Measurements from ENCODE around the gene TSC2. TPM values are rescaled to one million over a fixed set of nuclear protein-coding genes. Genes with fewer than 3 reads are reported as not detected.
"Not testable (repeated sequence)": the region's sequence is repeated elsewhere in the genome, so short reads cannot be mapped to it uniquely, and the experiment has no call there.

TSC2 gene
- total and polyA plus RNA-seq, 2 experiments from 2014 or later = 52.2 to 53.7 TPM

DNA sequence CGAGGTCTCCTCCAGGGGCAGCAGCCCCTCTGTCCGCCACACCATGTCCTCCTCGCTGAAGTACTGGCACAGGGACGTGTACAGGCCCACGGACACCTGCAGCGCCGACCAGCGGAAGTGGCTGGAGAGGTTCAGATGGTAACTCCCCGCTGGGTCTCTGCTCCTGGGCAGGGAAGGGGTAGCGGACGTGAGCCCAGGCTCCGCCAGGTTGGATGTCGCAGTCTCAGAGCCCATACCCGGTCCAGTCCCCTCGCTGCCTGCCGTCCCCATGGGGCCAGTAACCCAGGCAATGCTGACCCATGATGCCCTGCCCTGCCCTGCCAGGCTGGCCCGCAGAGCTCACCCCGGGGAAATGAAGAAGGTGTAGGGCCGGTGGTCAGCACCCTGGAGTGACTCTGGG lies 54.7 kb downstream of the TSC2 start:
- in situ Hi-C loops (cut with MboI) = no loop called here
- Histone ChIP-seq H2AFZ (no peak overlapping the region), H4K20me1 (ENCODE audit: insufficient read depth) (no peaks in the 10 kb centered on the region), H3K4me1 (ENCODE audit: insufficient read depth) (peaks cover 5% of the 10 kb centered on the region; the same call in 1 of the 2 replicates), H3F3A (ENCODE audit: insufficient read depth) (no peaks in the 10 kb centered on the region), H3K27ac (no peak overlapping the region), H3K36me3 (ENCODE audit: low read depth) (peaks cover 10% of the 10 kb centered on the region; the same call in 1 of the 2 replicates), H3K9me3 (ENCODE audit: low read depth) (no peaks in the 10 kb centered on the region), H3K9ac (no peak overlapping the region), H3K79me2 (ENCODE audit: insufficient read depth) (peaks cover 10% of the 10 kb centered on the region), H3K27me3 (replicated peaks; ENCODE audit: insufficient read depth) (no peaks in the 10 kb centered on the region), H3K9me2 (ENCODE audit: insufficient read depth) (no peaks in the 10 kb centered on the region), H3K4me3 (no peak overlapping the region), H3K4me2 (ENCODE audit: unreplicated experiment) (no peak overlapping the region)
- DNase-seq = no peak
- WGBS, 2 experiments (ENCODE audit: low coverage in 1 of 2, low lambda C conversion rate in 2 of 2, missing lambda C conversion rate in 2 of 2) = 96 to 99% methylated on average over 17 of the region's 19 CpGs
- TF ChIP-seq EZH2 (IDR thresholded peaks at IDR 0.05; ENCODE audit: insufficient read depth, poor library complexity, severe bottlenecking) (no peak), EZH2phosphoT487 (IDR thresholded peaks at IDR 0.05; ENCODE audit: insufficient read depth, low read depth) (no peak)

DNA sequence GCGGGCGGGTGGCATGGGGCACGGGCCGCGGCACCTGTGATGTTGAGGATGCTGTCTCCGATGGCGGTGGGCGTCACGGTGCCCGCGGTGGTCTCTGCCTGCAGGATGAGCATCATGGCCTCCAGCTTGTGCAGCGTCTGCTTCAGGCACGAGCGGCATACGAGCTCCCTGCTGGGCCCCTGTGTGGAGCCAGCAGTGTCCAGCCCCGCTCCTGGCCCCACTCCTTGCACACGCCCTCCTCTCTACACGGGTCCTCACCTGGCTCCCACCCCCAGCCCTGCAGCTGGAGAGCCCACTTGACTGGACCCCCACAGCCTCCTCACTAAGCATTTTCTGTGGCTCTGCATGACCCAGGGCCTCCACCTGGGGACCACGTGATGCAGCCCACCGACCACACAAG lies 56.7 kb downstream of the TSC2 start:
- H3K27me3 ChIP-seq (replicated peaks; ENCODE audit: insufficient read depth); H3K27ac ChIP-seq; H3K9ac ChIP-seq; H4K20me1 ChIP-seq (ENCODE audit: insufficient read depth); H3K79me2 ChIP-seq (ENCODE audit: insufficient read depth); H3K4me1 ChIP-seq (ENCODE audit: insufficient read depth); H2AFZ ChIP-seq; in situ Hi-C loops (cut with MboI); DNase-seq; H3F3A ChIP-seq (ENCODE audit: insufficient read depth); H3K9me3 ChIP-seq (ENCODE audit: low read depth); H3K4me3 ChIP-seq; H3K36me3 ChIP-seq (ENCODE audit: low read depth); H3K9me2 ChIP-seq (ENCODE audit: insufficient read depth); H3K4me2 ChIP-seq (ENCODE audit: unreplicated experiment): not testable (repeated sequence)
- WGBS, 2 experiments (ENCODE audit: low coverage in 1 of 2, low lambda C conversion rate in 2 of 2, missing lambda C conversion rate in 2 of 2) = 68 to 91% methylated on average over 2 to 20 of the region's 20 CpGs

DNA sequence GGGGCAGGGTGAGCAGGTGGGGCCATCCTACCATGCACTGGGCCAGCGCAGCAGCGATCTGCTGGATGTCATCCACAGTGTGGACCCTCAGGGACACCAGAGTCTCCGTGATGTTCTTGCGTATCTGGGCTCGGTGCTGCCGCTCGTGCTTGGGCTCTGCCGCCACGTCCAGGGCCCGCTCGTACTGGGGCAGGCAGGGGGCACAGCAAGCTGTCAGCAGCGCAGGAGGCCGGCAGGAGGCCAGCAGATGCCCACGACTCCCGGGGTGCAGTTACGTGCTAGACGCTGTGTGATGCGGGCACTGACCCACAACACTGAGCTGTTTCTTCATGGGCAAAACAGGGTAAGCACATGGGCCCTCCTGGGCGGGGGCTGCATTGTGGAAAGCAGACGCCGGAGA lies 57.5 kb downstream of the TSC2 start:
- in situ Hi-C loops (cut with MboI); H2AFZ ChIP-seq; H3K27ac ChIP-seq; H3K9me3 ChIP-seq (ENCODE audit: low read depth); H3K4me3 ChIP-seq; H3K27me3 ChIP-seq (replicated peaks; ENCODE audit: insufficient read depth); DNase-seq; H3K4me2 ChIP-seq (ENCODE audit: unreplicated experiment); H4K20me1 ChIP-seq (ENCODE audit: insufficient read depth); H3K9ac ChIP-seq; H3K36me3 ChIP-seq (ENCODE audit: low read depth); H3K4me1 ChIP-seq (ENCODE audit: insufficient read depth); H3F3A ChIP-seq (ENCODE audit: insufficient read depth); H3K79me2 ChIP-seq (ENCODE audit: insufficient read depth); H3K9me2 ChIP-seq (ENCODE audit: insufficient read depth): not testable (repeated sequence)
- 91 to 92% methylated on average over 16 to 21 of the region's 21 CpGs for WGBS, 2 experiments (ENCODE audit: low coverage in 1 of 2, low lambda C conversion rate in 2 of 2, missing lambda C conversion rate in 2 of 2)

DNA sequence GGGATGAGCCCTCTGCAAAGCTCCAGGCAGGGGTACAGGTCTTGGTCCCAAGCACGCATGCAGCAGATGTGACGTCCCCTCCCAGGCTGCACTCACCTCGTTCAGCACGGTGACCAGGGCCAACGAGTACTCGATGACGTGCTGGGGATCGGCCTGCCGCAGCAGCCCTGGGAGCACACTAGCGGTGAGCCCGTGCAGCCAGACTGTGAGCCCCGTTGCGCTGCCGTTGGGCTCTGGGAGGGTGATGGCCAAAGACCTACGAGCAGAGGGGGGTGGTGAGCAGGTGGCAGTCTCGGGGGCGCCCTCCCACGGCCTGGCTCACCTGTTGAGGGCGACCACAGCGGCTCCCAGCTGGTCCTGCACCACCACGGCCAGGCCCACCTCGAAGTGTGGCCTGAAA lies 58.0 kb downstream of the TSC2 start:
- H3F3A ChIP-seq (ENCODE audit: insufficient read depth); H3K36me3 ChIP-seq (ENCODE audit: low read depth); H3K9ac ChIP-seq; H3K79me2 ChIP-seq (ENCODE audit: insufficient read depth); H3K4me1 ChIP-seq (ENCODE audit: insufficient read depth); H3K9me2 ChIP-seq (ENCODE audit: insufficient read depth); H3K27me3 ChIP-seq (replicated peaks; ENCODE audit: insufficient read depth); H3K4me2 ChIP-seq (ENCODE audit: unreplicated experiment); DNase-seq; H3K9me3 ChIP-seq (ENCODE audit: low read depth); H3K27ac ChIP-seq; H4K20me1 ChIP-seq (ENCODE audit: insufficient read depth); H3K4me3 ChIP-seq; in situ Hi-C loops (cut with MboI); H2AFZ ChIP-seq: not testable (repeated sequence)
- WGBS, 2 experiments (ENCODE audit: low coverage in 1 of 2, low lambda C conversion rate in 2 of 2, missing lambda C conversion rate in 2 of 2) = 76 to 83% methylated on average over 6 to 16 of the region's 22 CpGs

DNA sequence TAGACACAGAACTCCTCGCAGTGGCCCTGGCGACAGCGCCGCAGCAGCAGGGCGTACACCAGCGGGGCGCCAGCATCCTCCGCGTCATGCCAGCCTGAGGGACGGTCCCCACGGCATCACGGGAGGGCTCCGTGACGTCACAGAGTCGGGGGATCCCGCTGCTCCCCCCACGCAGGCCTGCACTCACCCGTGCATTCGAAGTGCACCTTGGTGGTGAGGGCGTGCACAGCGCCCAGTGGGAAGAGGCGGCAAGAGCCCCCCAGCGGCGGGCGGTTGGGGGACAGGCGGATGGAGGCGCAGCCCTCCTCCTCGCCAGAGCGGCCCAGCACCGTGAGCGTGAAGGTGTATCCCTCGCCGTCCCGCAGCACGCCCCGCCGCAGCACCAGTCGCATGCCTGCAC lies 58.4 kb downstream of the TSC2 start:
- H3K79me2 ChIP-seq (ENCODE audit: insufficient read depth); in situ Hi-C loops (cut with MboI): not testable (repeated sequence)
- 98 to 99% methylated on average over 31 to 36 of the region's 38 CpGs for WGBS, 2 experiments (ENCODE audit: low coverage in 1 of 2, low lambda C conversion rate in 2 of 2, missing lambda C conversion rate in 2 of 2)

DNA sequence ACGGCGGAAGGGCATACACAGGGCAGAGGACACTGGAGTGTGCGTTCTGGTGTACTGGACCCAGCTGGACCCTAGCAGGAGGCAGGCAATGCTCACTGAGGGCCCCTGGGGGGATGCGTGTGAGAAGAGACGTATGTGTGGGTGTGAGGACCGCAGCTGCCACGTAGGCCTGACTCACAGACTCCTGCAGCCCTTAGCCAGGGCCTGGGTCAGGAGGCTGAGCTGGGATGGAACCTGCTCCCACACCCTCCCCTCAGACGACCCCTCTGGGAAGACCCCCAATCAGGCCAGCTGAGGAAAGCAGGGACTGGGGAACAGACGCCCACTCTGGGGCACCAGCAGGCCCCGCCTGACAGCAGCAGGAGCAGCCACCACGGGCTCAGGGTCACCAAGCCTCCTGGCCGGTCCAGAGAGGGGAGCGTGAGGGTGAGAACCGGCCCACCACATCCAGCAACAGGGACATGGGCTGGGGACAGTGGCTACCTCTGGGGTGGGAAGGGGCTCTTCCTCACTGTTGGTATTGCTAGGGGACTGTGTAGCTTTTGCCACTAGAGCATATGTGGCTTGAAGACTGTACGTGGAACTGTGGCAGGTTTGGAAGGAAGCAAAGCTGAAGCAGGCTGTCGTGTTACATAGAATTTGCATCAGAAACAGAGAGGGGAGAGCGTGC lies 59.5 kb downstream of the TSC2 start:
- H3K4me2 ChIP-seq (ENCODE audit: unreplicated experiment); H2AFZ ChIP-seq; in situ Hi-C loops (cut with MboI); H3K4me3 ChIP-seq; H3K79me2 ChIP-seq (ENCODE audit: insufficient read depth); H3K9me3 ChIP-seq (ENCODE audit: low read depth); H3K27me3 ChIP-seq (replicated peaks; ENCODE audit: insufficient read depth); H3F3A ChIP-seq (ENCODE audit: insufficient read depth); H3K9me2 ChIP-seq (ENCODE audit: insufficient read depth); H4K20me1 ChIP-seq (ENCODE audit: insufficient read depth); H3K4me1 ChIP-seq (ENCODE audit: insufficient read depth); H3K36me3 ChIP-seq (ENCODE audit: low read depth): not testable (repeated sequence)
- peak overlapping the region; percentile 67 for H3K9ac ChIP-seq
- DNase-seq = peak; percentile 82
- H3K27ac ChIP-seq = peak overlapping the region; percentile 88
- WGBS, 2 experiments (ENCODE audit: low coverage in 1 of 2, low lambda C conversion rate in 2 of 2, missing lambda C conversion rate in 2 of 2) = 66 to 75% methylated on average over 13 to 16 of the region's 17 CpGs

More for the DNA sequence above, 58.4 kb downstream of the TSC2 start:
- not testable (repeated sequence) for H3F3A ChIP-seq (ENCODE audit: insufficient read depth); H4K20me1 ChIP-seq (ENCODE audit: insufficient read depth); H3K9me3 ChIP-seq (ENCODE audit: low read depth); H3K4me3 ChIP-seq; H3K36me3 ChIP-seq (ENCODE audit: low read depth); H2AFZ ChIP-seq; H3K9ac ChIP-seq; H3K4me1 ChIP-seq (ENCODE audit: insufficient read depth); DNase-seq; H3K27me3 ChIP-seq (replicated peaks; ENCODE audit: insufficient read depth); H3K4me2 ChIP-seq (ENCODE audit: unreplicated experiment); H3K9me2 ChIP-seq (ENCODE audit: insufficient read depth); H3K27ac ChIP-seq

DNA sequence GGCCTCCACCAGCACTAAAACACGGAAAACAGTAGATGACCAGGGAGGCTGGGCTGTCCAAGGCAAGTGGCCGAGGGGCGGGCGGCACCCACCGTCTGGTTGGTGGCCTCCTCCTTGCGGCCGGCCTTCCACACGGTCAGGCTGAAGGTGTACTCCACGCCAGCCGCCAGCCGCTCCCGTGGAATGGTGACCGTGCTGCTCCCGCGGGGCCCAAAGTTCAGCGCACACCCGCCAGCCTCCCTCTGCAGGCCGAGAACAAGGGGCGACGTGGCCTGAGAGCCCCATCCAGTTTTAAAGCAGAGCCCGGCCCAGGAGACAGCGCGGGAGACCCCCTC lies 60.0 kb downstream of the TSC2 start:
- H3K4me1 ChIP-seq (ENCODE audit: insufficient read depth); H3K27me3 ChIP-seq (replicated peaks; ENCODE audit: insufficient read depth); H3K9me2 ChIP-seq (ENCODE audit: insufficient read depth); H3K36me3 ChIP-seq (ENCODE audit: low read depth); H3K4me2 ChIP-seq (ENCODE audit: unreplicated experiment); H2AFZ ChIP-seq; DNase-seq; H3K9ac ChIP-seq; in situ Hi-C loops (cut with MboI); H3K79me2 ChIP-seq (ENCODE audit: insufficient read depth); H3K4me3 ChIP-seq; H3F3A ChIP-seq (ENCODE audit: insufficient read depth); H4K20me1 ChIP-seq (ENCODE audit: insufficient read depth); H3K9me3 ChIP-seq (ENCODE audit: low read depth): not testable (repeated sequence)
- H3K27ac ChIP-seq = peak overlapping the region; percentile 88
- 90 to 92% methylated on average over 2 to 23 of the region's 23 CpGs for WGBS, 2 experiments (ENCODE audit: low coverage in 1 of 2, low lambda C conversion rate in 2 of 2, missing lambda C conversion rate in 2 of 2)
